HEK293T (cell line): Measurements from ENCODE around the gene PRPF6.

Source experiments
- SP1 ChIP-seq: fragments of 450-650 bp; IDR thresholded peaks from 2 replicates; pipeline ENCODE4 v1.6.1; 2017
- TF ChIP-seq, protein P1 (sequence below): fragments of 450-650 bp; IDR thresholded peaks from 2 replicates; pipeline ENCODE4 v1.6.1; 2016

DNA sequence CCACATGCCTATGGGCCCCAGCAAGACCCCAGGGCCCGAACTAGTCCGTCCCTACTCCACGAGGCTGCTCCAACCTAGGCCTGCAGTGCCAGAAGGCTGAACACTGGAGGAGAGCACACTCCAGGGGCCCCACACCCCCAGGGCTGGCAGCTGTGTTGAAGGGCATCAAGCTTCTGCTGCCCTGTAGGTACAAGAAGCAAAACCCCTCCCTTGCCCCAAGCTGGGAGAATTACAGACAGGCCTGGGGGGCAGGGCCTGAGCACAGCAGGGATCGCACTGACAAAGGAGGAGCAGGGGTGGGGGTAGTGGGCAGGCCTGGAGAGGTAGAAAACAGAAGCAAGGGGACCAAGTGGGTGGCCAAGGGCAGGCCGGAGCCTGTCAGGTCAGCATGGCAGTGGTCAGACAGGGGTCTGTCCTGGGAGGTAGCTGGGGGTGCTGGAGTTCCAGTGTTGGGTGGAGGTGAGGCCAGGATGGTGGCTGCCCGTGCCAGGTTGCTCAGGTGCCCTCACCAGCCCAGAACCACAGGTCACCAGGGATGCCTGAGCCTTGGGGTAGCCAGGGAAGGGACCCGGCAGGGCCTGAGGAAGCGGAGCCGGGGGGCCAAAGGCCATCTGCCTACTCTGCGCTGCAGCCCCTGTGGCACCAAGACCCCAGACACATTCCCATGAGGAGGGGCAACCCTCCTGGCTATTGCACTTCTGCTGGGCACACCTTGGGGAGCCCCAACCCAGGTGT lies 21.8 kb upstream of the PRPF6 start:
- TF ChIP-seq, protein P1, sequence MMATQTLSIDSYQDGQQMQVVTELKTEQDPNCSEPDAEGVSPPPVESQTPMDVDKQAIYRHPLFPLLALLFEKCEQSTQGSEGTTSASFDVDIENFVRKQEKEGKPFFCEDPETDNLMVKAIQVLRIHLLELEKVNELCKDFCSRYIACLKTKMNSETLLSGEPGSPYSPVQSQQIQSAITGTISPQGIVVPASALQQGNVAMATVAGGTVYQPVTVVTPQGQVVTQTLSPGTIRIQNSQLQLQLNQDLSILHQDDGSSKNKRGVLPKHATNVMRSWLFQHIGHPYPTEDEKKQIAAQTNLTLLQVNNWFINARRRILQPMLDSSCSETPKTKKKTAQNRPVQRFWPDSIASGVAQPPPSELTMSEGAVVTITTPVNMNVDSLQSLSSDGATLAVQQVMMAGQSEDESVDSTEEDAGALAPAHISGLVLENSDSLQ = no peak
- TF ChIP-seq SP1 = no peak
